SKM-1 treated with dmso at 0.1 percent for 144 hours (cell line): ENCODE results near the gene WNT7A.

Source experiments
- DNase-seq: peaks from one replicate; lab custom pipeline; 2025; ENCODE audit not compliant: unreplicated experiment; lab: John Stamatoyannopoulos, UW

Gene WNT7A

DNA sequence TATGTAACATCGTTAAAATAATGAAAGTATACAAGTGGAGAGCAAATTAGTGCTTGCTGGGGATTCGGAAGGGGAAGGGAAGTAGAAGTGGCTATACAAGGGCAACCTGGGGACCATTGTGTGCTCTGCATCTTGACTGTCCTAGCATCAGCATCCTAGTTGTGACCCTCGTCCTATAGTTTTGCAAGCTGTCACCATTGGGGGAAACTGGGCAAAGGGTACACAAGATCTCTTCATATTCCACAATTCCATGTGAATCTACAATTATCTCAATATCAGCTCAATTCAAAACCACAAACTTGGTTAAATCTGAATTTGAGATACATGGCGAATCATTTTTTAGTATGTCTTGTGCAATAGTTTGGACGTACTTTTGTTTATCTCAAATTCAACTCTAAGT lies 30.9 kb downstream of the WNT7A start:
- DNase-seq, result no peak

DNA sequence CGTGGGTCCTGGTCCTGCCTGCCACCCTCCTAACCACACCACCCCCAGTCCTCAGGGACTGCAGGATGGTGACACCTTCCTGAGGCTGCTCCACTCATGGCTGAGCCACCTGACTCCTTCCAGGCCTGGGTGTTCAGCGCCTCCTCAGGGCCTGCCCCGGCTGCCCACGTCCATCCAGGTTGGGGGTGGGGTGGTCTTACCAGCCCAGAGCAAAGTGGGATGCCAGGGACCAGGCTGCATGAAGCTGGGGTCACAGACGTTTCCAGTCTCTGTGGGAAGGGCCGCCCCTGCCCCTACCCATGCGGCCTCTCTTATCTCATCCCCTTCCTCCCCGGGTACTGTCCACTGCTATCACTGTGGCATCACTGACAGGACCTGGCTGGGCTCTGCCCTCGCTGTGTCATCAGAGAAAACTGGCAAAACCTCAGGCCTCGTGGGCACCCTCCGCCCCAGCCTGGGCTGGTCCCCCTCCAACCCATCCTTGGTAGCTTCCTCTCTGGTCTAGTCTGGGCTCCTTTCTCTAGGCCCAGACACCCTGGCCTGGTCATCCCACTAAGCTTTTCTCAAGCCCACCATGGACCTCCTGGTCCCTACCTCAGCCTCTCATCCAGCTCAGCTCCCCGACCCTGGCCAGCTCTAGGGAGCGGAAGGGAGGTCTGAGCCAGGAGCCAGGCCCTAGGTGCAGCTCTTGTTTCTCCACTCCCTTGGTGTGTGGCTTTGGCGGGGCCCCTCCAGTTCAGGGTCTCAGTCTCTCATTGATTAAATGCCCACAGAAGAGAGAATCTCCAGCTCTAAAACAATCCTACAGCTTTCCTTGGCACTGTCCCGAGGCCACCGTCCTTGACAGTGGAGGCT lies 32.9 kb downstream of the WNT7A start:
- no peak for DNase-seq

DNA sequence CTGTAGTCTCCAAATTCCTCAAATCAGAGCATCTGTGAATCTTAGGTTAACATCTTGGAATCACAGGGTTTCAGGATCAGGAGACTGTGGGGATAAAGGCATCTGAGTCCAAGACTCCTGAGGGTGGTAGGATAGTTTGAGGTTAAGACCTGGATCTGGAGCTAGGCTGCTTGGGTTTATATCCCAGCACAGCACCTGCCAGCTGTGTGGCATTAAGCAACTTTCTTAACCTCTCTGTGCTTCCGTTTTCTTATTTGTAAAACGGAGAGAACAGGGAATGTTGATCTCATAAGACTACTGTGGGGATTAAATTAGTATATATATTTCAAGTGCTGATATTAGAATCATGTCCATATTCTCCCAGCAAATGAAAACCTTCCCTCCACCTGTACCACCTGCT lies 33.6 kb downstream of the WNT7A start:
- no peak for DNase-seq

DNA sequence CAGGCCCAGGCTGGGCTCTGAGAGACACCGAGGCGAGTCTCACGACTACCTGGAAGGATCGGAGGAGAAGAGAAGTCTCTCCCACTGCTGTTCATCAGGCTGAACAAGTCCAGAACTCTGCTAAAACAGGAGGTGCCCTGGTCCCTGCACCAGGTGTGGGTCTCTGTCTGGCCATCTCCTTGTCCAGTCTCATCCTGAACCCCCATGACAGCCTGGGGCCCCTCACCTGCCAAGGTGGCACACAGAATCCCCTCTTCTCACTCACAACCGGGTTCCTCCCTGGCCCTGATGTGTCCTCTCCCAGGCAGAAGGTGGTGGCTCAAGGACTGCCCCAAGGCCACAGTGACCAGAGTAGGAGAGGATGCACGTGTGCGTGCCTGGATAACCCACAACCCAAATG lies 34.1 kb downstream of the WNT7A start:
- no peak for DNase-seq

DNA sequence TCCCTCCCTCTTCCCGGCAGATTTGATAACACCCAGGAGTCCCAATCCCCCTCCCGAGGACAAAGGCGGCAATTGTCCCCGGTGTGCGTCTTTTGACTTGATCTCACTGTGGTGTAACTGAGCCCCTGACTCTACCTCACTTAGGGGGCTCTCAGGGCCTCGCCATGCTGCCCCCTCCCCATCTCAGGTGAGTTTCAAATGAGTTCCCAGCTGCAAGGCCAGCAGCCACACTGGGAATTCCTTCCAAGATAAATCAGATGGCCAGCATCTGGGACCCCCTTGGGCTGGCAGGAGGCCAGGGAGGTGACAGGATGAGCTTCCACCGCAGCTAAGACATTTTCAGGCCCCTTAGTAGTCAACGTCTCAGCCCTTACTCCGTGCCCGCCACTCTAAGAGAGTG lies 35.0 kb downstream of the WNT7A start:
- no peak for DNase-seq

DNA sequence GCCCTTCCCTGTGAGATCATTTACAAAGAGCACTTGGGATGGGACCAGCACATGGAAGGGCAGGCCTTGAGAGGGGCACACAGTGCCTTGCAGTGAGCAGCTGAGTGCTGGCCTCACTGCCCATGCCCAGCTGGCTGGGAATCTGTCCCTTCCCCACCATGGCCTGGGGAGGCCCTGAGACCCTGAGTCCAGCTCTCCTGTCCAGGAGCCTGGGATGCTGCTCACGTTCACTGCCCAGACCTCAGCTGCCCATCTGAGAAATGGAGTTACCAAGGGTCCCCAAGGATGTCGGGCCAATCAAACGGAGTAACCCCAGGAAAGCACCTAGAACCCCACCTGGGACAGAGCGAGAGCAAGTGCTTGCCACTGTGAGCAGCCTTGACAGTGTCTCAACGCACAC lies 35.6 kb downstream of the WNT7A start:
- DNase-seq, result no peak

DNA sequence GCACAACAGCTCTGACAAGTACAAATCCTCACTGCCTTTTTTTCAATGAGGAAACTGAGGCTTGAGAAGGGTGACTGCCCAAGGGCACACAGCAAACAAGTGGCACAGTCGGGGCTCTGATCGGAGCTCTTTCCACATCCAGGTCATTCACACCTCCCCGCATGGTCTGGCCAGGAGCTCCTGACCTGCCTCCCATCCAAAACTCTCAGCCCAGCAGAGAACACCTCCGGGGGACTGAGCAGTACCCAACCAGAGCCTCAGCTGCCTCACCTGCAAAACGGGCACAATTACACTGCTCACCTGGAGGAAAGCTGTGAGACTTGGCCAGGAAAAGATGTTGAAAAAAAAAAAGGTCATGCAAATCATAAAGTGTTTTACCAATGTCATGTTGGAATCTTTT lies 36.5 kb downstream of the WNT7A start:
- no peak for DNase-seq

DNA sequence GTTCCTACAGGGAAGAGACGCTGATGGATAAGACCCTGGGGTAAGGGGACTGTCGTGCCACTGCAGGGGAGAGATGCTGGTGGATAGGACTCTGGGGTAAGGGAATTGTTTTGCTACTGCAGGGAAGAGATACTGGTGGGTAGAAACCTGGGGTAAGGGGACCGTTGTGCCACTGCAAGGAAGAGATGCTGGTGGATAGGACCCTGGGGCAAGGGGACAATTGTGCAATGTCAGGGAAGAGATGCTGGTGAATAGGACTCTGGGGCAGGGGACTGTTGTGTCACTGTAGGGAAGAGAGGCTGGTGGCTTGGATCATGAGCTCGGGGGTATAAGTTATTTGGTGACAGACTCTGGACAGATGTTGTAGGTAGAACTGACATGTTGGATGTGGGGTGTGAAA lies 37.6 kb downstream of the WNT7A start:
- no peak for DNase-seq

DNA sequence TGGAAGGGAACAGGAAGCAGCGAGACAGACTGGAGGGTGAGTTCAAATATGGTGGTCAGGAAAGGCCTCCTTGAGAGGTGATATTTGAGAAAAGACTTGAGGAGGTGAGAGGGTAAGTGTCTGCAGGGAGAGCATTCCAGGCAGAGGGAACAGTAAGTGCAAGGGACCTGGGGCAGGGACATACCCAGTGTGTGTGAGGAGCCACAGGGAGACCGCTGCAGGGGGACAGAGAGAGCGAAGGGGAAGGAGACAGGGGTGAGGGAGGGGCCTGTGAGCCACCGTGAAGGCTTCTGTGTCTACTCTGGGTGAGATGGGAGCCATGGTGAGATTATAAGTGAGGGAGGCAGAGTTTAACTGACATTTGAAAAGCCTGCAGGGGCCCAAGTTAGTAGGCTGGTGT lies 38.0 kb downstream of the WNT7A start:
- DNase-seq, result no peak

DNA sequence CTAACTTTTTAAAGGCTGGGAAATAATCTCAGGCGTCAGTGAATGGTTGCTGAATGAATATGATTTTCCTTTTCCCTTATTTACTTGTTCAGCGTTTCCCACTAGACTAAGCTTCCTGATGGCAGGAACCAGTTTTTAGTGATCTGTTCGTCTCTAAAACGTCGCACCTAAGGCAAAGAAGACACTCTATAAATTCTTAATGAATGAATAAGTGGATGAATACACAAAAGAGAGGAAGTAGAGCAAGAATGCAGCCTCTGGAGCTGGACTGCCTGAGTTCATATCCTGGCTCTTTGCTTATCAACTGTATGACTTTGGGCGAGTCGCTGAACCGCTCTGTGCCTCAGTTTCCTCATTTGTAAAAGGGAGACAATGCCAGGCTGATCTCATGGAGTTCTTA lies 38.7 kb downstream of the WNT7A start:
- DNase-seq, result no peak

DNA sequence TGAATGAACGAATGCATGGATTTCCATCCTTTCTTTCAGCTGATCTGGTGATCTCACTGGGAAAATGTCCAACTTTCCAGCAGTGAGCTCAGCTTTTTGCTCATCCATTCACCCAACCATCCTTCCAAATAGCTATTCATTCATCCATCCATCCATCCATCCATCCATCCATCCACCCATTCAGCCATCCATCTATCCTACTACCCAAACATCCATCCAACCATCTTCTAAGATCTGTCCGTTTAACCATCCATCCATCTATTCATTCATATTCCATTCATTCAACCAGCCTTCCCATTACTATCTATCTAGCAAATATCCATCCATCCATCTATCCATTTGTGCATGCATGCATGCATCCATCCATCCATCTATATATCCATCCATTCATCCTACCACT lies 39.4 kb downstream of the WNT7A start:
- DNase-seq, result no peak

DNA sequence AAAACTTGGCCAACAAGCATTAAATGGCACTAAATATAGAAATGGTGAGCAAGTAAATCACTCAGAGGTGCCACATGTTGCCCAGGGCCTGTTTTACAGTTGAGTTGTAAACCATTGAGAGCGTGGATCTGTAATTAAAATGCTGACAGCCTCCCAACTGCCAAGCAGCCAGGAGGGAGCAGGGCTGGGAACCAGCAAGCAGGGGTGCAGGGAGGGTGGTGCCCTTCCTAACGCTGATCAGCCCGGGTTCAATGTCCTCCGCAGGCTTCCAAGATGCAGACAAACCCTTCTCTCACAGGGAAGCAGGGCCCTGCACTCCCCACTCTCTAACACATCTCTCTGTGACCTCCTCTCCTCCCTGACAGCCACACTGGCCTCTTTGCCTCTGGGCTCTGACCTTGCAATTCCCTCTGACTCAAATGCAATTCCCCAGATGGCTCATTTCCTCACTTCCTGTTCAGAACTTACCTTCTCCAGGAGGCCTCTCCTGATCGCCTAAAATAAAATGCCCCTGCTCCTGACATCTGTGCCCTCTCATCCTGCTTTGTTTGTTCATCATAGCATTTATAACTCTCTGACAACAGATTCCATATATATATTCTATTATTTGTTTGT lies 40.0 kb downstream of the WNT7A start:
- no peak for DNase-seq

DNA sequence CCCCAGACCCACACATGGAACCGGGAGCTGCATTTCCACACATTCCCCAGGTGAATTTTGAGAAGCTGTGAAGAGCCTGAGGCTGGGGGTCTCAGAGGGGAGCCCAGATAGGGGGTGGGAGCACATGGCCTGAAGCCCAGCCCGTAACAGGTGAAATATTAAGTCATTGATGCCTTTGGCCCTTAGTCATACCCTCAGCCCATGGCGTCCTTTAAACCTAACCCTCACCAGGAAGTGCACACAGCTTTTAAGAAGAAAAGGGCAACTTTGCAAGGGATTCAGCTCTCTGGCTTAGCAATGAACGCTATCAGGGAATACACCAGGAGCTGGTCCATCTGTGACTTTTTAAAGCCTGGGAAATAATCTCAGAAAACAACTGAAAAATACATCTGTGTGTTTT lies 40.6 kb downstream of the WNT7A start:
- DNase-seq, result no peak

DNA sequence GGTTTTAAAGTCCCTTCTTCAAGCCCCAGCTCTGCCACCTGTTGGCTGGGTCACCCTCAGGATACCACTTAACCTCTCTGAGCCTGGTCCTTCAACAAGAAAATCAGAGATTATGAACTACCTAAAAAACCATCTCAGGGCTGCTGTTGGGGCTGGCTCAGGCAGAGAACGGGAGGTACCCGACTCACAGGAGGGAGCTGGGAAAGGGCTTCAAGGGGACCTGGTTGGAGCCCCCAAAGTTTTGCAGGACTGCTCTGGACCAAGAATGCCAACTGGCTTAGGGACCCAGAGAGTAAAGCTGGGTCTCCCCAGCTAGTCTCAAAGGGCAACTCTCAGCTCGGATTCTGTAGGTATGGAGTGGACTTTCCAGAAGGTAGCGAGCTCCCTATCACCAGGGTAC lies 41.5 kb downstream of the WNT7A start:
- DNase-seq, result no peak

DNA sequence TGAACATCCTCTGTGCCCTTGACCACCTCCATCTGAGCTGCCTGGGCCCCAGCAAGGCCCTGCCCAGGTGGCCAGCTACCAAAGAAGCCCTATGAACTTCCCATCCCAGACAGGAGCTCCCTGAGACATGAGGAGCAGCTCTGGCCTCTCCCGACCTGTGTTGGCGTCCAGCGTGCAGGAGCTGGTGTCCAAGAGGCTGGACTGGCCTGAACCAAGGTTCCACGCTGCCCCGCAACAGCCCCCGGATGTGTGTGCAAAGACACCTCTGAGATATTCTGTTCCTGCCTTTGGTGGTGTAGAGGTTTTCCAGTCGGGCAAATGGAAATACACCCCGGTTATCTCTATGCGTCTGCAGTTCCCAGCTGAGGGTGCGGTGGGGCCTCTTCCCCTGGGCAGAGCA lies 42.1 kb downstream of the WNT7A start:
- DNase-seq, result no peak

DNA sequence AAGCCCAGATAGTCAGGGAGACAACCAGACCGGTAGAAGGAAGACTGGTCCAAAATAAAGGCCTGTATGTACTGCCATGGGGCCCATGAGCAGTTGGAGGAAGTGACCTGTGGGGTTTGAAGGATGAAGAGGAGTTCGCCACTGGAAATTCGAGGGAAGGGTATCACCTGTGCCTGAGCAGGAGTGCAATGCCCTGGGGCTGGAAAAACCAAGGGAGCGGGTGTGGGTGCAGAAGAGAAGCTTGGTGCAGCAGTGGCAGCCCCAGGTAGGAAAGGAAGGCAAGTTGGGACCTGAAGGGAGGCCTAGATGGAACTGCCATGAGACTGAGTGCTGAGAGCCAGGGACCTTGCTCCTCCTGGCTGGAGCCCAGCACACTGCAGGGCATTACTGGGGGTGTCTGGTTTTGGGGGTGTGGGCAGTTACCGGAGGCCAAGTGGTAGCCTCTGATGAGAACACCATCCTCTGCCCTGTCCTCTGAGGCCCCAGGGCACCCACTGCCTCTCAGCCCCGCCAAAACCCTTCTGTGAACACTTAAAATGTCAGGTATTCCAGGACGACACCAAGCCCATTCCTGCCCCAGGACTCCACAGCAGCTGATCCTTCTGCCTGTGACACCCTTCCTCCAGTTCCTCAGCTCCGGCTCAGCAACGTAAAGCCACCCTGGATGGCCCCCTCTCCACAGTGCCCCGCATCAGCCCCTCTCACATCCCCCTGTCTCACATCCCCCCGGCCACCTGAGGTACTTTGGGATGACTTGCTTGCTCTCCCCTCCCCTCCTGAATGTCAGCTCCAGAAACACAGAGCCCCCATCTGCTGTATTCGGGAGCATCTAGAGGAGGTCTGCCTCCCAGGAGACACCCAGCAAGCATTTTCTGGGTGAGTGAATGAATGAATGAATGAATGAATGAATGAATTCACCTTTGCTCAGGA lies 42.9 kb downstream of the WNT7A start:
- no peak for DNase-seq

DNA sequence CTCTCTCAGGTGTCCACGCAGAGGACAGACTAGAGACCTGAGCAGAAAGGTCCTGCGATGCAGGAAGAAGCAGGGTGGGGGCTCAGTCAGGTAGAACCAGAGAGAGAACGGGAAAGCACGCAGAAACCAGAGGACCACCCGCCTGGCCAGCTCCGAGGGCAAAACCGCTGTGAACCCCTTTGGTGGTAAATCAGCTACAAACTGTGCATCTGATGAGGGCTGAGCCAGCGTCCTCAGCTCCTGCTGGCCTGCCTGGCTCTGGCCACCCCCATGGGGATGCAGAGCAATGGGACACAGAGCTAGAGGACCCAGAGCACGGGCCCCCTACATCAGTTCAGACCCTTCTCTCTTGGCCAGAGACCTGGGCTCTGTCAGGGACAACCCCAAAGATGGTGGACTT lies 44.6 kb downstream of the WNT7A start:
- DNase-seq, result no peak

DNA sequence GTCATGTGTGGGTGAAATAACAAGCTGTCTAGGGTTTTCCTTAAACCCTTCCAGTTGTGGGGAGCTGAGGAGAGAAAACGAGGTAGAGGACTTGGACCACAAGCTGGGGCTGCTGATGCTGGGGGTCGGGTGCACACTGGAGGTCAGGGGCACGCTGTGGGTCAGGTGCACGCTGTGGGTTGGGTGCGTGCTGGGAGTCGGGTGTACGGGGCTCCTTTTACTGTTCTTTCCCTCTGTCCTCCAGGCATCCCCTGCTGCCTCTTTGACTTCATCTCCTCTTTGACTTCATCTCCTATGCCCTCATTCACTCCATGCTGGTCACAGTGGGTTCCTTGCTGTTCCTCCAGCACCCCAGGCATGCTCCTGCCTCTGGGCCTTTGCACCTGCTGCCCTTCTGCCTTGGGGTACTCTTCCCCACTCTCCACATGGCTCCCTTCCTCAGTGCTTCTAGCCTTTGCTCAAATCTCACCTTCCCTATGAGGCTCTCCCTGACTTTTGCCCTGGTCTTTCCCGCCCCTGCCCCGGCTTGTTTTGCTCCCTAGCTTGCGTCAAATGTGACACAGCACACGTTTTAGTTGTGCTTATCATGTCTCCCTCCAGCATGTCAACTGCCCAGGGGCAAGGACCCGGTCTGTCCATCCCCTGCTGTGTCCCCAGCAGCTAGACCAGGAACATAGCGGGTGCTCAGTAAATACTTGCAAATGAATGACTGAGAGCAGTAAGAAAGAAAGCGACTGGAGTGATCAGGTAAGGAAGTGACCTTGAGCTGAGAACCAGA lies 45.4 kb downstream of the WNT7A start:
- DNase-seq, result no peak

DNA sequence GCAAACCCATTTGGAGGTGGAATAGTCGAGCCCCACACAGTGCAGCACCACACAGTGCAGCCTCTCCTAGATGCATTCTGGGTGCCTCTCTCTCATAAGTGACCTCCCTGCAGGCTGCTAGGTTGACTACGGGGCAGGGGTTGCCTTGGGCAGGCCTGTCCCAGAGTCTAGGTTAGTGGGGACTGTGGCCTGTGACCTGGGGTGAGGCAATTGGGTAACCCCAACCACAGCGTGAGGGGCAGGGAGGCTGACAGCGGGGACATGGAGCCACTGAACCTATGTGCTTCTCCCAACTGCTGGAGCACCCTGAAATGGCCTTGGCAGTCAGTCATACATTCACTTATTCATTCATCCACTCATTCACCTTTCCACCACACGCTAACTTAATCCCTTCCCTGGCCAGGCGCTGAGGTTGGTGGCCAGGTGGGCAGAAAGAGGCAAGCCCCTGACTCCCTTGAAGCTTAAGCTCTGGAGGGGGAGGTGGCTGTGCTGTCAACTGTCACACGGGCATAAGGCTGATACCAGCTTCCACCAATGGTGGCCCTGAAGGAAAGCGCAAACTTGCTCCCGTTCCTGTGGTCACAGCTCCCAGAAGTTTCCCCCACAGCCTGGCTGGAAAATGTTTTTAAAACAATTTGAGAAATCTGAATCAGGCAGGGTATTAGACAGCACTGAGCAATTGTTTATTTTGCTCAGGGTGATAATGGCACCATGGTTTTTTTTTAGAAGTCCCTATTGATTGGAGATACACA lies 46.2 kb downstream of the WNT7A start:
- no peak for DNase-seq

DNA sequence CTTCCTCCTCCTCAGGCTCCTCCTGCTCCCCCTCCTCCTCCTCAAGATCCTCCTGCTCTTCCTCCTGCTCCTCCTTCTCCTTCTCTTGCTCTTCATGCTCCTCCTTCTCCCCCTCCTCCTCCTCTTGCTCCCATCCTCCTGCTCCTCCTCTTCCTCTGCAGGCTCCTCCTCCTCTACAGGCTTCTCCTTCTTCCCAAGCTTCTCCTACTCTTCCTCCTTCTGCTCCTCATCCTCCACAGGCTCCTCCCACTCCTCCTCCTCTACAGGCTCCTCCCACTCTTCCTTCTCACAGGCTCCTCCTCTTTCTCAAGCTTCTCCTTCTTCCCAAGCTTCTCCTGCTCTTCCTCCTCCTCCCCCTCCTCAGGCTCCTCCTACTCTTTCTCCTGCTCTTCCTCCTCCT lies 47.7 kb downstream of the WNT7A start:
- no peak for DNase-seq
